Nephron (organoid): ENCODE measurements around the gene TAGAP.

Experiments used
- H3K27ac Mint-ChIP-seq, 3 experiments: 2 replicates each; pipeline ENCODE4 v1.8.0; 2020; ENCODE audit warnings: mixed read lengths in 3 of 3, mild to moderate bottlenecking in 2 of 3, moderate library complexity in 1 of 3
- H3K27me3 Mint-ChIP-seq: 2 replicates; pipeline ENCODE4 v1.8.0; 2021; ENCODE audit warnings: low read depth, mild to moderate bottlenecking, moderate library complexity, mixed read lengths
- H3K36me3 Mint-ChIP-seq: 2 replicates; pipeline ENCODE4 v1.8.0; 2020; ENCODE audit warnings: low read depth, mixed read lengths
- H3K4me1 Mint-ChIP-seq: 2 replicates; pipeline ENCODE4 v1.8.0; 2020; ENCODE audit warnings: mixed read lengths
- H3K4me3 Mint-ChIP-seq, 3 experiments: 2 replicates each; pipeline ENCODE4 v1.8.0; 2020; ENCODE audit warnings: mild to moderate bottlenecking in 3 of 3, mixed read lengths in 3 of 3, moderate library complexity in 2 of 3
- H3K9me3 Mint-ChIP-seq: 2 replicates; pipeline ENCODE4 v1.8.0; 2020; ENCODE audit warnings: mixed read lengths
- CTCF ChIP-seq, 3 experiments: fragments of 200-600 bp; sonication (generic); IDR thresholded peaks; one replicate each; pipeline ENCODE4 v1.5.0; 2021; ENCODE audit warnings: antibody characterized with exemption in 3 of 3; ENCODE audit not compliant: unreplicated experiment in 3 of 3

Gene TAGAP

GRCh38 chr6:159082039-159082815, 37.4 kb upstream of the TAGAP start:
- no peak overlapping the region for H3K4me3 Mint-ChIP-seq
- H3K4me1 Mint-ChIP-seq: peaks cover 6% of the 10 kb centered on the region
- TF ChIP-seq CTCF (IDR thresholded peaks at IDR 0.05; ENCODE audit: unreplicated experiment in 3 of 3): no peak
- no peak overlapping the region for H3K27ac Mint-ChIP-seq
- H3K9me3 Mint-ChIP-seq: no peaks in the 10 kb centered on the region
- no peaks in the 10 kb centered on the region for H3K36me3 Mint-ChIP-seq
- H3K27me3 Mint-ChIP-seq: peaks cover 12% of the 10 kb centered on the region

GRCh38 chr6:159080217-159080976, 35.6 kb upstream of the TAGAP start:
- Mint-ChIP-seq H3K27me3 (peaks cover 15% of the 10 kb centered on the region), H3K4me3 (no peak overlapping the region), H3K9me3 (no peaks in the 10 kb centered on the region), H3K27ac (no peak overlapping the region), H3K4me1 (peaks cover 12% of the 10 kb centered on the region), H3K36me3 (no peaks in the 10 kb centered on the region)
- TF ChIP-seq CTCF (IDR thresholded peaks at IDR 0.05; ENCODE audit: unreplicated experiment in 3 of 3): no peak

GRCh38 chr6:159079367-159079766, 34.6 kb upstream of the TAGAP start:
- H3K4me3 Mint-ChIP-seq: no peak overlapping the region
- no peak for TF ChIP-seq CTCF (IDR thresholded peaks at IDR 0.05; ENCODE audit: unreplicated experiment in 3 of 3)

GRCh38 chr6:159077123-159077522, 32.3 kb upstream of the TAGAP start:
- Mint-ChIP-seq H3K27ac (no peak overlapping the region), H3K4me1 (peaks cover 18% of the 10 kb centered on the region)
- TF ChIP-seq CTCF (IDR thresholded peaks at IDR 0.05; ENCODE audit: unreplicated experiment in 3 of 3): no peak

More at GRCh38 chr6:159079367-159079766, 34.6 kb upstream of the TAGAP start:
- Mint-ChIP-seq H3K9me3 (no peaks in the 10 kb centered on the region), H3K27me3 (peaks cover 20% of the 10 kb centered on the region), H3K36me3 (no peaks in the 10 kb centered on the region), H3K27ac (no peak overlapping the region), H3K4me1 (peaks cover 13% of the 10 kb centered on the region)

GRCh38 chr6:159075506-159076228, 30.9 kb upstream of the TAGAP start:
- H3K27ac Mint-ChIP-seq: no peak overlapping the region
- TF ChIP-seq CTCF (IDR thresholded peaks at IDR 0.05; ENCODE audit: unreplicated experiment in 3 of 3): no peak
- H3K4me1 Mint-ChIP-seq: peaks cover 18% of the 10 kb centered on the region
- H3K4me3 Mint-ChIP-seq: no peak overlapping the region
- no peaks in the 10 kb centered on the region for H3K9me3 Mint-ChIP-seq
- H3K36me3 Mint-ChIP-seq: no peaks in the 10 kb centered on the region
- peaks cover 25% of the 10 kb centered on the region for H3K27me3 Mint-ChIP-seq

More at GRCh38 chr6:159077123-159077522, 32.3 kb upstream of the TAGAP start:
- Mint-ChIP-seq H3K9me3 (no peaks in the 10 kb centered on the region), H3K4me3 (no peak overlapping the region), H3K27me3 (peaks cover 20% of the 10 kb centered on the region), H3K36me3 (no peaks in the 10 kb centered on the region)
